LoVo (cell line): ENCODE results near the gene ADAMTSL2.

ENCODE experiments used
- DNase-seq: peaks from one replicate; pipeline ENCODE4 v3.0.0-alpha.2; 2016; ENCODE audit warnings: low spot score

Gene ADAMTSL2

GRCh38 chr9:133589454-133590227 is 55.1 kb downstream of the ADAMTSL2 start:
- no peak for DNase-seq

- DNase-seq = no peak
These were observed 55.8 kb downstream of the ADAMTSL2 start for GRCh38 chr9:133590231-133590855.

- DNase-seq = no peak
These were observed 56.8 kb downstream of the ADAMTSL2 start for GRCh38 chr9:133591116-133591910.

- peak; percentile 6 for DNase-seq
These were observed 57.5 kb downstream of the ADAMTSL2 start for GRCh38 chr9:133591985-133592384.

GRCh38 chr9:133592731-133593409 is 58.4 kb downstream of the ADAMTSL2 start:
- DNase-seq = no peak

GRCh38 chr9:133593587-133594253 is 59.2 kb downstream of the ADAMTSL2 start:
- no peak for DNase-seq

GRCh38 chr9:133594310-133594709 is 59.8 kb downstream of the ADAMTSL2 start:
- no peak for DNase-seq

- no peak for DNase-seq
These were observed 61.4 kb downstream of the ADAMTSL2 start for GRCh38 chr9:133595910-133596309.

- DNase-seq = no peak
These were observed 62.9 kb downstream of the ADAMTSL2 start for GRCh38 chr9:133597316-133597957.

GRCh38 chr9:133598978-133599377 is 64.5 kb downstream of the ADAMTSL2 start:
- no peak for DNase-seq

GRCh38 chr9:133599470-133600173 is 65.1 kb downstream of the ADAMTSL2 start:
- DNase-seq = no peak

GRCh38 chr9:133600739-133601138 is 66.2 kb downstream of the ADAMTSL2 start:
- no peak for DNase-seq

GRCh38 chr9:133601746-133602145 is 67.2 kb downstream of the ADAMTSL2 start:
- DNase-seq = no peak

GRCh38 chr9:133602277-133602676 is 67.8 kb downstream of the ADAMTSL2 start:
- DNase-seq = no peak

GRCh38 chr9:133603135-133603927 is 68.8 kb downstream of the ADAMTSL2 start:
- DNase-seq = no peak

GRCh38 chr9:133604214-133604613 is 69.7 kb downstream of the ADAMTSL2 start:
- DNase-seq = no peak

GRCh38 chr9:133604856-133605255 is 70.4 kb downstream of the ADAMTSL2 start:
- no peak for DNase-seq

- DNase-seq = no peak
These were observed 70.9 kb downstream of the ADAMTSL2 start for GRCh38 chr9:133605446-133605845.

GRCh38 chr9:133605856-133606707 is 71.6 kb downstream of the ADAMTSL2 start:
- DNase-seq = no peak
